PC-3 (cell line): ENCODE data around the gene CSAG3. TPM values are rescaled to one million over a fixed set of nuclear protein-coding genes. Genes with fewer than 3 reads are reported as not detected.
"Not testable (repeated sequence)": the region's sequence is repeated elsewhere in the genome, so short reads cannot be mapped to it uniquely, and the experiment has no call there.

Experiments used
- ATAC-seq: fragments of 200-7000 bp; cut with Tn5 transposase; 2 replicates; pipeline ENCODE4 v1.9.1; 2020; ENCODE audit warnings: mild to moderate bottlenecking, moderate library complexity
- BruUV-seq: library from RNA; stranded (reverse); fragments of 400-500 nt; replicated peaks from 2 replicates; lab custom pipeline; 2021; lab: Mats Ljungman, UMichigan
- CTCF ChIA-PET: fragments of 300-600 bp; sonication (Branson Sonifier 250); formaldehyde crosslinking; loops from one replicate; lab custom pipeline; 2022; ENCODE audit warnings: antibody characterized with exemption; lab: Charles Lee
- POLR2A ChIA-PET: fragments of 300-600 bp; sonication (Branson Sonifier 250); formaldehyde crosslinking; loops from one replicate; lab custom pipeline; 2022; ENCODE audit warnings: antibody characterized with exemption; ENCODE audit not compliant: unreplicated experiment; lab: Charles Lee
- DNase-seq: peaks from one replicate; pipeline ENCODE4 v3.0.0-alpha.2; 2015
- H2AFZ ChIP-seq: fragments of 300-600 bp; sonication (generic); 2 replicates; pipeline ENCODE4 v1.6.0; 2016; ENCODE audit warnings: antibody characterized with exemption, low read length
- H3F3A ChIP-seq: fragments of 300-600 bp; sonication (generic); one replicate; pipeline ENCODE4 v1.6.0; 2017; ENCODE audit warnings: antibody characterized with exemption, low read length, control low read depth, mild to moderate bottlenecking; ENCODE audit not compliant: unreplicated experiment
- H3K27ac ChIP-seq: fragments of 300-600 bp; sonication (generic); 2 replicates; pipeline ENCODE4 v1.5.1; 2016; ENCODE audit warnings: mild to moderate bottlenecking, low read length
- H3K27me3 ChIP-seq: fragments of 300-600 bp; sonication (generic); 2 replicates; pipeline ENCODE4 v1.6.1; 2016; ENCODE audit warnings: low read length, mixed read lengths
- H3K36me3 ChIP-seq: fragments of 300-600 bp; sonication (generic); 2 replicates; pipeline ENCODE4 v1.6.1; 2016; ENCODE audit warnings: low read depth, mixed run types, low read length, mixed read lengths
- H3K4me1 ChIP-seq: fragments of 300-600 bp; sonication (generic); 2 replicates; pipeline ENCODE4 v1.5.1; 2016; ENCODE audit warnings: low read length; ENCODE audit not compliant: insufficient read depth
- H3K4me2 ChIP-seq: fragments of 300-600 bp; sonication (generic); 2 replicates; pipeline ENCODE4 v1.6.0; 2016; ENCODE audit warnings: low read length
- H3K4me3 ChIP-seq: fragments of 300-600 bp; sonication (generic); 2 replicates; pipeline ENCODE4 v1.5.1; 2016; ENCODE audit warnings: mild to moderate bottlenecking, low read length, mixed read lengths
- H3K79me2 ChIP-seq: fragments of 300-600 bp; sonication (generic); 2 replicates; pipeline ENCODE4 v1.6.1; 2017; ENCODE audit warnings: low read length, mixed read lengths
- H3K9ac ChIP-seq: fragments of 300-600 bp; sonication (generic); 2 replicates; pipeline ENCODE4 v1.6.0; 2016; ENCODE audit warnings: mild to moderate bottlenecking, low read length
- H3K9me2 ChIP-seq: fragments of 300-600 bp; sonication (generic); replicated peaks from 2 replicates; pipeline ENCODE4 v1.6.1; 2016; ENCODE audit warnings: mixed run types, low read length, mixed read lengths
- H3K9me3 ChIP-seq: fragments of 300-600 bp; sonication (generic); 2 replicates; pipeline ENCODE4 v1.6.1; 2016; ENCODE audit warnings: low read length, mixed read lengths
- H4K20me1 ChIP-seq: fragments of 300-600 bp; sonication (generic); 2 replicates; pipeline ENCODE4 v1.6.1; 2016; ENCODE audit warnings: low read length, mixed read lengths
- EZH2 ChIP-seq: fragments of 300-600 bp; sonication (generic); IDR thresholded peaks from one replicate; pipeline ENCODE4 v1.6.1; 2017; ENCODE audit warnings: antibody characterized with exemption, mild to moderate bottlenecking, low read length; ENCODE audit not compliant: unreplicated experiment
- EZH2phosphoT487 ChIP-seq: fragments of 300-600 bp; sonication (generic); IDR thresholded peaks from 2 replicates; pipeline ENCODE4 v1.6.1; 2018; ENCODE audit warnings: mild to moderate bottlenecking, antibody characterized with exemption, low read length, borderline replicate concordance
- intact Hi-C: fragments of 100-400 bp; cut with micrococcal nuclease; formaldehyde crosslinking; loops from 2 replicates; pipeline ENCODE4 v1.9.0; 2023
- total RNA-seq: library from RNA; depleted of rRNA; stranded (reverse); fragments of >200 nt; gene quantifications from 2 replicates; pipeline ENCODE4 v1.2.3, GENCODE V29; 2014
- TF ChIP-seq, protein P1 (sequence below): fragments of 300-600 bp; sonication (generic); conservative IDR thresholded peaks from 2 replicates; pipeline ENCODE4 v1.5.1; 2017; ENCODE audit warnings: antibody characterized with exemption, low read depth, mild to moderate bottlenecking, low read length

The CSAG3 gene
- total RNA-seq, 1 experiment from 2014 or later = not detected

- no peak for DNase-seq
- no peak overlapping the region for H3K4me2 ChIP-seq
- POLR2A ChIA-PET = no interaction called here
- no peak overlapping the region for H2AFZ ChIP-seq
- no peaks in the 10 kb centered on the region for H3K79me2 ChIP-seq
- CTCF ChIA-PET = no interaction called here
- no peaks in the 10 kb centered on the region for H3K36me3 ChIP-seq
- no peaks in the 10 kb centered on the region for H3K9me3 ChIP-seq
- TF ChIP-seq, protein P1, sequence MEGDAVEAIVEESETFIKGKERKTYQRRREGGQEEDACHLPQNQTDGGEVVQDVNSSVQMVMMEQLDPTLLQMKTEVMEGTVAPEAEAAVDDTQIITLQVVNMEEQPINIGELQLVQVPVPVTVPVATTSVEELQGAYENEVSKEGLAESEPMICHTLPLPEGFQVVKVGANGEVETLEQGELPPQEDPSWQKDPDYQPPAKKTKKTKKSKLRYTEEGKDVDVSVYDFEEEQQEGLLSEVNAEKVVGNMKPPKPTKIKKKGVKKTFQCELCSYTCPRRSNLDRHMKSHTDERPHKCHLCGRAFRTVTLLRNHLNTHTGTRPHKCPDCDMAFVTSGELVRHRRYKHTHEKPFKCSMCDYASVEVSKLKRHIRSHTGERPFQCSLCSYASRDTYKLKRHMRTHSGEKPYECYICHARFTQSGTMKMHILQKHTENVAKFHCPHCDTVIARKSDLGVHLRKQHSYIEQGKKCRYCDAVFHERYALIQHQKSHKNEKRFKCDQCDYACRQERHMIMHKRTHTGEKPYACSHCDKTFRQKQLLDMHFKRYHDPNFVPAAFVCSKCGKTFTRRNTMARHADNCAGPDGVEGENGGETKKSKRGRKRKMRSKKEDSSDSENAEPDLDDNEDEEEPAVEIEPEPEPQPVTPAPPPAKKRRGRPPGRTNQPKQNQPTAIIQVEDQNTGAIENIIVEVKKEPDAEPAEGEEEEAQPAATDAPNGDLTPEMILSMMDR = no peak
- TF ChIP-seq EZH2phosphoT487 = no peak
- TF ChIP-seq EZH2 = no peak
- intact Hi-C loops = no loop called here
- peaks cover 34% of the 10 kb centered on the region for H3K27me3 ChIP-seq
- no peaks in the 10 kb centered on the region for H4K20me1 ChIP-seq
- no peak for ATAC-seq
- H3K4me1 ChIP-seq = no peaks in the 10 kb centered on the region
- no peak overlapping the region for H3K4me3 ChIP-seq
- H3K9me2 ChIP-seq = no peaks in the 10 kb centered on the region
- no TSS peak for BruUV-seq
- H3K27ac ChIP-seq = no peak overlapping the region
- no peaks in the 10 kb centered on the region for H3F3A ChIP-seq
- H3K9ac ChIP-seq = no peak overlapping the region
Measured at GRCh38 chrX:152735860-152736511, 23.0 kb upstream of the CSAG3 start.

DNA sequence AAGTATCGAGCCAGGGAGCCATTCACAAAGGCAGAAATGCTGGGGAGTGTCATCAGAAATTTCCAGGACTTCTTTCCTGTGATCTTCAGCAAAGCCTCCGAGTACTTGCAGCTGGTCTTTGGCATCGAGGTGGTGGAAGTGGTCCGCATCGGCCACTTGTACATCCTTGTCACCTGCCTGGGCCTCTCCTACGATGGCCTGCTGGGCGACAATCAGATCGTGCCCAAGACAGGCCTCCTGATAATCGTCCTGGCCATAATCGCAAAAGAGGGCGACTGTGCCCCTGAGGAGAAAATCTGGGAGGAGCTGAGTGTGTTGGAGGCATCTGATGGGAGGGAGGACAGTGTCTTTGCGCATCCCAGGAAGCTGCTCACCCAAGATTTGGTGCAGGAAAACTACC is 22.5 kb upstream of the CSAG3 start:
- CTCF ChIA-PET, H3K4me2 ChIP-seq, H3K4me1 ChIP-seq, H2AFZ ChIP-seq, H3F3A ChIP-seq, H3K4me3 ChIP-seq, POLR2A ChIA-PET, H4K20me1 ChIP-seq, H3K36me3 ChIP-seq, H3K9me3 ChIP-seq, H3K9me2 ChIP-seq, H3K79me2 ChIP-seq, intact Hi-C loops, ATAC-seq, BruUV-seq, DNase-seq, H3K27ac ChIP-seq, H3K9ac ChIP-seq: not testable (repeated sequence)
- H3K27me3 ChIP-seq = peaks cover 30% of the 10 kb centered on the region

- no peaks in the 10 kb centered on the region for H3K9me3 ChIP-seq
- no peak overlapping the region for H3K27ac ChIP-seq
- ATAC-seq = no peak
- H3K36me3 ChIP-seq = no peaks in the 10 kb centered on the region
- H3K4me1 ChIP-seq = no peaks in the 10 kb centered on the region
- H2AFZ ChIP-seq = no peak overlapping the region
- no peak overlapping the region for H3K4me2 ChIP-seq
- no peak overlapping the region for H3K4me3 ChIP-seq
- H3K9ac ChIP-seq = no peak overlapping the region
- peaks cover 17% of the 10 kb centered on the region for H3K27me3 ChIP-seq
- BruUV-seq = no TSS peak
- TF ChIP-seq EZH2 (no peak), EZH2phosphoT487 (no peak)
- TF ChIP-seq, protein P1 = no peak
- DNase-seq = no peak
- no peaks in the 10 kb centered on the region for H4K20me1 ChIP-seq
- intact Hi-C loops = no loop called here
- CTCF ChIA-PET = no interaction called here
- H3F3A ChIP-seq = no peaks in the 10 kb centered on the region
- H3K9me2 ChIP-seq = no peaks in the 10 kb centered on the region
- POLR2A ChIA-PET = no interaction called here
- H3K79me2 ChIP-seq = no peaks in the 10 kb centered on the region
Measured at GRCh38 chrX:152738560-152738959, 20.5 kb upstream of the CSAG3 start.

DNA sequence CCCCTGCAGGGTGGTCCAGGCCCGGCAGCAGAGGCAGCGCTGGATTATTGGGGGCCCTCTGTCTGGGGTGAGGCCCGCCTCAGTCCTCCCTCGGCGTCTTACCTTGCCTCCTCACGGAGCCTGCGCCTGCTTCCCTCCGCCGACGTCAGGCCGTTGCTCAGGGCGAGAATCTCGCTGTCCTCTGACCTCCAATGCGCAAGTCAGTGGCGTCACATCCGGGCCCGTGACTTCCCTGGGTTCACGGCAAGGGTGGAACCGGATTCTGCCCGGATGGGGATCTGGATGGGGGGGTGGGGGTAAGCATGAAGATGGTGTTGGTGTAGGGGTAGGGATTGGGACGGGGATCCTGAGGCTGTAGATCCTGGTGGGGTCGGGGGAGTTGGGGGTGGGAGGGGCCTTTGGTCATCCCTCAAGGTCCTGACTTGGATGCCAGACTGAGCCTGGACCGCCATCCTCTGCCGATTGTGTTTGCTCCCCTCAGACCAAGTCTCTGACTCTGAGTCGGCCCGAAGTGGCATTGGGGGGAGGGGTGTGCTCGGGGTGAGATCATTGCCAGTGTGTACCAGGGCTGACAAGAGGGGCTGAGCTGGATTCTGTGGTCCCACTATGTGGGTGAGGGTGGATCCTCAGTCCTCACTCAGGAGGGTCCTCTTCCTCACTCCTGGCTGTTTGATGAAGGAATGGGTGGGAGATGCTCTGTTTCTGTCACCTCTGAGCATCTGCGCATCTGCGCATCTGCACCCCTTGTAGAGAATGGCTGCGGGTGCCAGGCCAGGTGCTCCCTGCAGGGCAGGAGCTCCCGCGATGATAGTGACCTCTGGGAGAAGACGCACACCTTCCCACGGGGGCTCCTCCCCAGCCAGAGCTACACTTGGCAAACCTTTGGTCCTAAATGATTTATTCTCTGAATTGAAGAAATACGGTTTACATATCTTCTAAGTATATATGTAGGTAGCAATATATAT is 5.0 kb upstream of the CSAG3 start, which contains the start of gene MAGEA2:
MAGEA2 (minus strand) TSS at position 157 of the 965 bp plus-strand sequence. CDS start 2,479 bp downstream, outside the sequence.
- H2AFZ ChIP-seq, POLR2A ChIA-PET, H3K79me2 ChIP-seq, H4K20me1 ChIP-seq, H3K27ac ChIP-seq, DNase-seq, H3K4me1 ChIP-seq, H3K9ac ChIP-seq, H3F3A ChIP-seq, ATAC-seq, H3K9me2 ChIP-seq, CTCF ChIA-PET, H3K4me2 ChIP-seq, H3K36me3 ChIP-seq, intact Hi-C loops, H3K27me3 ChIP-seq, BruUV-seq, H3K9me3 ChIP-seq, H3K4me3 ChIP-seq: not testable (repeated sequence)
